Inflammatory macrophage treated with lipopolysaccharide for 4 hours (primary cell): Measurements from ENCODE around the gene THEMIS.
"Not testable (repeated sequence)": the region's sequence is repeated elsewhere in the genome, so short reads cannot be mapped to it uniquely, and the experiment has no call there.

ENCODE experiments used
- DNase-seq: peaks from one replicate; pipeline ENCODE4 v3.0.0-alpha.2; 2020

THEMIS gene

GRCh38 chr6:127793396-127793795 lies 107.5 kb downstream of the THEMIS start:
- DNase-seq, result no peak

- DNase-seq, result no peak
Measured at GRCh38 chr6:127792616-127793015, 108.2 kb downstream of the THEMIS start.

- DNase-seq, result no peak
Measured at GRCh38 chr6:127791779-127792528, 108.9 kb downstream of the THEMIS start.

GRCh38 chr6:127790571-127790970 lies 110.3 kb downstream of the THEMIS start:
- DNase-seq, result no peak

GRCh38 chr6:127786109-127786508 lies 114.7 kb downstream of the THEMIS start:
- no peak for DNase-seq

GRCh38 chr6:127784468-127784867 lies 116.4 kb downstream of the THEMIS start:
- DNase-seq, result no peak

- not testable (repeated sequence) for DNase-seq
Measured at GRCh38 chr6:127781636-127782272, 119.1 kb downstream of the THEMIS start.

- DNase-seq, result no peak
Measured at GRCh38 chr6:127776320-127776719, 124.5 kb downstream of the THEMIS start.

- DNase-seq, result no peak
Measured at GRCh38 chr6:127775371-127775770, 125.5 kb downstream of the THEMIS start.

GRCh38 chr6:127768745-127769144 lies 132.1 kb downstream of the THEMIS start:
- no peak for DNase-seq

GRCh38 chr6:127768223-127768622 lies 132.6 kb downstream of the THEMIS start:
- DNase-seq, result no peak

GRCh38 chr6:127765949-127766348 lies 134.9 kb downstream of the THEMIS start:
- DNase-seq, result no peak

DNA sequence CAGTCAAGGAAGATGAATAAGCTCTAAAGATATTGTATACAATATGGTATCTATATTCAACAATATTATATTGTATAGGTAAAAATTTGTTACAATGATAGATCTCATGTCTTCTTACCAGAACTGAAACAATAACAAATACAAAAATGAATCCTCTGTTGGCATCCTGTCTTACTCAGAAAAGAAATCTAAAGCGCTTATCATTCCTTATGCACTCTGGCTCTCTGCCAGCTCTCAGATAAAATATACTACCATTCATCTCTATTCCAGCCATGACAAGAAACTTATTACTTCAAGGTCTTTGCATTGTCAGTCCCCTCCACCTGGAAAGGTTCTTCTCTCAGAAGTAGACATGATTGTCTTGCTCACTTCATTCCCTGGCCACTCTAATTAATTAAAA lies 138.6 kb downstream of the THEMIS start:
- DNase-seq, result no peak

- no peak for DNase-seq
Measured at GRCh38 chr6:127761084-127761483, 139.8 kb downstream of the THEMIS start.

- DNase-seq, result no peak
Measured at GRCh38 chr6:127749095-127749494, 151.8 kb downstream of the THEMIS start.

DNA sequence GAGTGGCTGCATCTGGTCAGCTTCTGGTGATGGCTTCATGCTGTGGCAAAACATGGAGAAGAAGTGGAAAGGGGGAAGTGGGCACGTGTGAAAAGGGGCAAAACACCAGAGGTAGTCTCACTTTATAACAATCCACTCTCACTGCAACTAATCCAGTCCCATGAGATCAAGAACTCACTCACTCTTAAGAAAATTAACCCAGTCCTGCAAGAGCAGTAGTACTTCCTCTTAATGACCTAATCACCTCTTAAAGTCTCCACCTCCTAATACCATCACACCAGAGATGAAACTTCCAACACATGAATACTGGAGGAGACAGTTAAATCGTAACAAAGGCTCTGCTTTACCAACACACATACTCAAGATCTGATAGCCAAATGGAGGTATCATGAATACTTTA lies 152.6 kb downstream of the THEMIS start:
- no peak for DNase-seq

DNA sequence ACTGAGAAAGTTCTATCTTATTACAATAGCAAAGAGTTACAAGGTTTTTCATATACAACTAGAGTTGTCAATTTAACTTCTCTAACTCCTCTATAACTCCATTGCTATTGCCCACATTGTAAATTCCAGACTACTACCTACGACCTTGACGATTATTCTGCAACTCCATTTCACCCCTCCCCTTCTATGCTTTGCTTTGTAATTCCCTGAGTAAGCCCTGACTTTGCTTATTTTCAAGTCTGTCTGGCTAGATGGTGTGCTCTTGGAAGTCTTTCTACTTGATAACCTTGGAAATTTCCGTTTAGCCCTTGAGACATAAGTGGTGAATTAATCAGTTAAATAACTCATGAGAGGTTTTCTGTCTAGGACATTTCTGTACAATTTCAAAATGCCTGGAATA lies 162.4 kb downstream of the THEMIS start:
- no peak for DNase-seq

DNA sequence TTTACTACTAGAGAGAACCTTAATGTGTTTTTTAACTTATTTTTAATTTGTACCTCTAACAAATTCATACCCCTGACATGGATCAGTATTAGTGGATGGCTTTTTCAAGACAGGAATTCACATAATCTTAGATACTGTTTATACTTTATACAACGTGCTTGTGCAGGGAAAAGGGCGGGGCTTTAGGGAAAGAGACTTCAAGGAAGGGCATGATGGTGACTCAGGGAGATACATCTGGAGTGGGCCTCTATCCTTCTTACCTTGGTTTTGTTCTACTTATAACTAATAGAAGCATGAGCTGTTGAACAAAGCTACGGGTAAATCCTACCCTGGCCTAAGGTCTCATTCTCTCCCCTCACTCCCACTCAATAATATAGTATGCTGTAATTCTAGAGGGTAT lies 163.1 kb downstream of the THEMIS start:
- no peak for DNase-seq

GRCh38 chr6:127737009-127737486 lies 163.8 kb downstream of the THEMIS start:
- DNase-seq, result peak; percentile 43

DNA sequence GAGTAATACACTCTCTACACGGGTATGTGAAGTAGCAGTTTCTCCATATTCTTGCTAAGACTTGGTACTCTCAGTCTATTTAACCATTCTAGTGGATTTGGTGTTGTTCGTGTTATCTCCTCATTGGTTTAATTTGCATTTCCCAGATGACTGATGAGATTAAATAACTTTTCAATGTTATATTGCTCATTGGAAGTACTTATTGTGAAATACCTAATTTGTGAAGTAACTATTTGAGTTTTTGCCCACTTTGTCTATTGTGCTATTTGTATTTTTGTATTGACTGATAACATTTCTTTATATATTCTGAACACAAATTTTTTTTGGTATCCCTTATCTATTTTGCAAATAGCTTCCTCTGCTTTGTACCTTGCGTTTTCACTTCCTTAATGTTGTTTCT lies 167.9 kb downstream of the THEMIS start:
- no peak for DNase-seq

DNA sequence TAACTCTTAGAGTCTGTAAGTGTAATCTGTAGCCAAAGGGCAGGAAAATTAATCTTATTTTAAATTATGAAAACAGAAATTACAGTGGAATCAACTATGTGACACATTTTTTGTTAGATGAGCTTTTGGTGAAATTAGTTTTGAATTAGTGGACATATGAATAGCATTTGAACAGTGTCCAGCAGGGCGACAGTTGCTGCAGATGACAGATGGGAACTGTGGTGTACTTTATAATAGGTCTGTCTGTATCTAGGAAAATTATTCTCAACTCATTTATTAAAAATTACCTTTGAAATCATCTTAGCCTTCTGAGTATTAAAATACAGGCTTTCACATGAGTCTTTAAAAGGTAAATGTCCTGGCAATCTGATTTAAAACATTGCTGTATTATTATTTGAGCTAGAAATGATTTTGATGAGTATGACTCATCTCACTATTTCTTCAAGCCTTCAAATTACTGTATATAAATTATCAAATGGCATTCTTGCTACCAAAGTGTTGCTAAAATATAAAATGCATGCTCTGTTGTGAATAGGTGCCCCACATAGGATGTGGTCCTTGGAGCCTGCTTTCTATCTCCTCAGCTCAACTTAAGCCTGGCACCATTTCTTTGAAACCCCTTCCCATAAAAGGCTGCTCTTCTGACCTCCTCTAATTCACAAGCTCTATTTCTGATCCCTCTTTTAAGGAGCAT lies 173.5 kb downstream of the THEMIS start:
- DNase-seq, result no peak

GRCh38 chr6:127725821-127726220 lies 175.0 kb downstream of the THEMIS start:
- DNase-seq, result no peak

- no peak for DNase-seq
Measured at GRCh38 chr6:127718694-127719093, 182.2 kb downstream of the THEMIS start.

GRCh38 chr6:127717384-127717783 lies 183.5 kb downstream of the THEMIS start:
- no peak for DNase-seq
